IMR-90 (cell line): ENCODE measurements around the gene CAST. TPM values are rescaled to one million over a fixed set of nuclear protein-coding genes. Genes with fewer than 3 reads are reported as not detected.

ENCODE experiments used
- ATAC-seq: fragments of 200-7000 bp; cut with Tn5 transposase; 2 replicates; pipeline ENCODE4 v1.9.1; 2020; ENCODE audit warnings: low read depth, mild to moderate bottlenecking, moderate library complexity
- BruUV-seq: library from RNA; stranded (reverse); fragments of 400-500 nt; replicated peaks from 2 replicates; lab custom pipeline; 2021; lab: Mats Ljungman, UMichigan
- CTCF ChIA-PET: fragments of 300-600 bp; formaldehyde crosslinking; extraction: SDS; loops from one replicate; lab custom pipeline; 2021; ENCODE audit warnings: antibody characterized with exemption; lab: Yijun Ruan, JAX
- POLR2A ChIA-PET: fragments of 300-600 bp; sonication (Branson Sonifier 250); formaldehyde crosslinking; loops from one replicate; lab custom pipeline; 2022; ENCODE audit warnings: antibody characterized with exemption; ENCODE audit not compliant: unreplicated experiment; lab: Charles Lee
- DNase-seq: peaks from one replicate; pipeline ENCODE4 v3.0.0; 2013
- H2AFZ ChIP-seq: replicated peaks from 2 replicates; pipeline ENCODE3; 2013; ENCODE audit warnings: low read length, mild to moderate bottlenecking; ENCODE audit not compliant: poor library complexity
- H2AK5ac ChIP-seq: 2 replicates; pipeline ENCODE4 v1.6.1; 2013; ENCODE audit warnings: low read depth, low read length, inconsistent platforms
- H2AK9ac ChIP-seq: replicated peaks from 2 replicates; pipeline ENCODE3; 2013; ENCODE audit warnings: mild to moderate bottlenecking, low read depth, low read length, moderate library complexity; ENCODE audit not compliant: poor library complexity
- H2BK120ac ChIP-seq: 2 replicates; pipeline ENCODE4 v1.6.1; 2013; ENCODE audit warnings: low read depth, low read length, inconsistent platforms
- H2BK15ac ChIP-seq: 3 replicates; pipeline ENCODE4 v1.6.1; 2013; ENCODE audit warnings: low read depth, low read length, inconsistent platforms
- H2BK20ac ChIP-seq: 2 replicates; pipeline ENCODE4 v1.6.1; 2013; ENCODE audit warnings: low read depth, mild to moderate bottlenecking, inconsistent platforms, low read length, moderate library complexity
- H2BK5ac ChIP-seq: 2 replicates; pipeline ENCODE4 v1.6.1; 2013; ENCODE audit warnings: mild to moderate bottlenecking, low read depth, low read length, inconsistent platforms; ENCODE audit not compliant: poor library complexity, severe bottlenecking
- H3K14ac ChIP-seq: replicated peaks from 2 replicates; pipeline ENCODE4 v1.6.1; 2013; ENCODE audit warnings: low read depth, low read length, inconsistent platforms
- H3K18ac ChIP-seq: 2 replicates; pipeline ENCODE4 v1.6.1; 2013; ENCODE audit warnings: low read depth, low read length, control low read depth
- H3K23ac ChIP-seq: 2 replicates; pipeline ENCODE4 v1.6.1; 2013; ENCODE audit warnings: low read depth, low read length, inconsistent platforms
- H3K27ac ChIP-seq: 2 replicates; pipeline ENCODE4 v1.5.1; 2013; ENCODE audit warnings: mild to moderate bottlenecking, control low read depth, low read length; ENCODE audit not compliant: insufficient read depth
- H3K27me3 ChIP-seq: 2 replicates; pipeline ENCODE4 v1.6.1; 2013; ENCODE audit warnings: low read length; ENCODE audit not compliant: control insufficient read depth, insufficient read depth
- H3K36me3 ChIP-seq: 2 replicates; pipeline ENCODE4 v1.6.1; 2013; ENCODE audit warnings: low read length, mixed read lengths; ENCODE audit not compliant: control insufficient read depth, insufficient read depth
- H3K4ac ChIP-seq: 2 replicates; pipeline ENCODE4 v1.6.1; 2013; ENCODE audit warnings: low read depth, low read length, inconsistent platforms
- H3K4me1 ChIP-seq: 2 replicates; pipeline ENCODE4 v1.6.1; 2013; ENCODE audit warnings: low read length, mixed read lengths; ENCODE audit not compliant: control insufficient read depth, insufficient read depth
- H3K4me2 ChIP-seq: 2 replicates; pipeline ENCODE4 v1.6.1; 2013; ENCODE audit warnings: low read depth, mild to moderate bottlenecking, control low read depth, low read length, moderate library complexity
- H3K4me3 ChIP-seq: 2 replicates; pipeline ENCODE4 v1.5.1; 2013; ENCODE audit warnings: low read depth, mild to moderate bottlenecking, control low read depth, low read length, moderate library complexity; ENCODE audit not compliant: insufficient read depth
- H3K56ac ChIP-seq: 2 replicates; pipeline ENCODE4 v1.6.1; 2013; ENCODE audit warnings: low read length, inconsistent platforms; ENCODE audit not compliant: insufficient read depth; ENCODE audit errors: extremely low read depth
- H3K79me1 ChIP-seq, 2 experiments: 2 replicates each; pipeline ENCODE4 v1.6.1; 2013; ENCODE audit warnings: low read length in 2 of 2, inconsistent platforms in 1 of 2, low read depth in 1 of 2
- H3K9ac ChIP-seq: 2 replicates; pipeline ENCODE4 v1.6.1; 2013; ENCODE audit warnings: low read depth, low read length, control low read depth
- H3K9me1 ChIP-seq: 2 replicates; pipeline ENCODE4 v1.6.1; 2013; ENCODE audit warnings: low read length, inconsistent platforms; ENCODE audit not compliant: insufficient read depth
- H3K9me3 ChIP-seq: 2 replicates; pipeline ENCODE4 v1.6.1; 2013; ENCODE audit warnings: low read length; ENCODE audit not compliant: control insufficient read depth, insufficient read depth
- H4K20me1 ChIP-seq: 2 replicates; pipeline ENCODE4 v1.6.1; 2013; ENCODE audit warnings: low read length, inconsistent platforms; ENCODE audit not compliant: insufficient read depth
- H4K5ac ChIP-seq: 2 replicates; pipeline ENCODE4 v1.6.1; 2013; ENCODE audit warnings: mild to moderate bottlenecking, low read depth, low read length, control low read depth
- H4K8ac ChIP-seq, 2 experiments: 2 replicates each; pipeline ENCODE4 v1.6.1; 2013; ENCODE audit warnings: low read depth in 2 of 2, low read length in 2 of 2, control low read depth in 1 of 2, inconsistent platforms in 1 of 2
- H4K91ac ChIP-seq: 2 replicates; pipeline ENCODE4 v1.6.1; 2013; ENCODE audit warnings: low read depth, low read length, inconsistent platforms; ENCODE audit not compliant: insufficient read depth
- CEBPB ChIP-seq: IDR thresholded peaks from 2 replicates; pipeline ENCODE4 v1.6.1; 2012; ENCODE audit warnings: low read depth, low read length, improper control_type of control experiment
- MAFK ChIP-seq: IDR thresholded peaks from 2 replicates; pipeline ENCODE4 v1.6.1; 2012; ENCODE audit warnings: low read depth, low read length, improper control_type of control experiment
- RAD21 ChIP-seq: IDR thresholded peaks from 2 replicates; pipeline ENCODE4 v1.6.1; 2012; ENCODE audit warnings: low read length, improper control_type of control experiment
- WGBS, 2 experiments: methylation state at CpG; one replicate each; pipeline versions ENCODE4 v1.1.5 to v1.1.7; 2013; ENCODE audit warnings: missing lambda C conversion rate in 2 of 2; ENCODE audit not compliant: insufficient read length in 1 of 2; ENCODE audit errors: extremely low coverage in 2 of 2; 5-methylcytosine and 5-hydroxymethylcytosine counted together
- dilution Hi-C: fragments of 300-500 bp; cut with HindIII; formaldehyde crosslinking; loops from one replicate; pipeline ENCODE4 v1.14.3; 2018; ENCODE audit warnings: low sequenced_read_pairs; ENCODE audit not compliant: unreplicated experiment
- in situ Hi-C: fragments of 300-500 bp; cut with MboI; formaldehyde crosslinking; loops from 3 replicates; pipeline ENCODE4 v1.14.3; 2019; ENCODE audit warnings: low sequenced_read_pairs, inconsistent platforms, mixed read lengths
- intact Hi-C: fragments of 100-400 bp; cut with micrococcal nuclease; formaldehyde crosslinking; loops from 2 replicates; pipeline ENCODE4 v1.10.0; 2022
- polyA plus RNA-seq, 3 experiments: library from polyadenylated mRNA; depleted of rRNA; stranded (reverse); fragments of >200 nt; gene quantifications; 2 replicates each; pipeline ENCODE4 v1.2.3, GENCODE V29; 2012; ENCODE audit warnings: low replicate concordance in 1 of 3
- total RNA-seq: library from RNA; depleted of rRNA; stranded (reverse); fragments of >200 nt; gene quantifications from 2 replicates; pipeline ENCODE4 v1.2.3, GENCODE V29; 2012
- TF ChIP-seq, protein P1 (sequence below): fragments of 150-350 bp; IDR thresholded peaks from 2 replicates; pipeline ENCODE4 v1.6.1; 2017; ENCODE audit warnings: mild to moderate bottlenecking, antibody characterized with exemption, low read length, low read depth
- TF ChIP-seq, protein P2 (sequence below): conservative IDR thresholded peaks from 2 replicates; pipeline ENCODE4 v1.5.1; 2012; ENCODE audit warnings: mild to moderate bottlenecking, low read depth, low read length, improper control_type of control experiment

CAST gene
- total and polyA plus RNA-seq, 2 of the 4 experiments (the other 2 are of a cell fraction), result 91.3 to 128 TPM

DNA sequence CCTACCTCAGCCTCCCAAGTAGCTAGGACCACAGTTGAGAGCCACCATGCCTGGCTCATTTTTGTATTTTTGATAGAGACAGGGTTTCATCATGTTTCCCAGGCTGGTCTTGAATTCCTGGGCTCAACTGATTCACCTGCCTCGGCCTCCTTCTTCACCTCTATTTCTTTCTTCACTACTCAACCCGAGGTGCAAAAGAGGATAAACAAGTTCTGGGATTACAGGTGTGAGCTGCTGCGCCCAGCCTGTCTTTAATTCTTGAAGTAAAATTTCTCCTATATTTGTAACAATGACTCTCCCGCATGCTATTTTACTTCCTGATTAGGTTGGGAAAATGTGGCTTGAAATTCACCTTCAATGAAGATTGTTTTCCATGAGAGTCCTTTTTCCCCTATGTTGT is 46.4 kb downstream of the CAST start:
- intact Hi-C loops (no loop called here), in situ Hi-C loops (no loop called here), dilution Hi-C loops (no loop called here)
- Histone ChIP-seq H2BK5ac (no peak overlapping the region), H4K8ac (no peak overlapping the region), H3K18ac (no peak overlapping the region), H2AK9ac (no peak overlapping the region), H2BK120ac (no peak overlapping the region), H3K4me2 (no peak overlapping the region), H2BK20ac (no peak overlapping the region), H3K36me3 (no peaks in the 10 kb centered on the region), H4K91ac (no peak overlapping the region), H3K9me1 (peaks cover 11% of the 10 kb centered on the region; the same call in 1 of the 2 replicates), H3K9ac (no peak overlapping the region; the same call in 1 of the 2 replicates), H2BK15ac (no peak overlapping the region), H3K14ac (no peak overlapping the region), H2AFZ (no peak overlapping the region), H3K27me3 (no peaks in the 10 kb centered on the region), H2AK5ac (no peak overlapping the region), H3K4me1 (peaks cover 15% of the 10 kb centered on the region), H4K20me1 (peaks cover 43% of the 10 kb centered on the region; the same call in 1 of the 2 replicates), H3K79me1 (peaks cover 29 to 77% of the 10 kb centered on the region in 2 experiments), H3K4ac (no peak overlapping the region), H4K5ac (no peak overlapping the region), H3K9me3 (no peaks in the 10 kb centered on the region), H3K23ac (no peak overlapping the region), H3K4me3 (no peak overlapping the region), H3K56ac (no peak overlapping the region), H3K27ac (no peak overlapping the region)
- no TSS peak for BruUV-seq
- no CpG with 5 or more reads among the region's 4 CpGs for WGBS, 2 experiments
- ChIA-PET POLR2A (no interaction called here), CTCF (interaction anchor here (0.7 kb wide), 1 partner anchor 94 kb away, joined by 4 read pairs; no protein-coding TSS in a partner anchor)
- ATAC-seq (no peak), DNase-seq (no peak)
- TF ChIP-seq, protein P1, sequence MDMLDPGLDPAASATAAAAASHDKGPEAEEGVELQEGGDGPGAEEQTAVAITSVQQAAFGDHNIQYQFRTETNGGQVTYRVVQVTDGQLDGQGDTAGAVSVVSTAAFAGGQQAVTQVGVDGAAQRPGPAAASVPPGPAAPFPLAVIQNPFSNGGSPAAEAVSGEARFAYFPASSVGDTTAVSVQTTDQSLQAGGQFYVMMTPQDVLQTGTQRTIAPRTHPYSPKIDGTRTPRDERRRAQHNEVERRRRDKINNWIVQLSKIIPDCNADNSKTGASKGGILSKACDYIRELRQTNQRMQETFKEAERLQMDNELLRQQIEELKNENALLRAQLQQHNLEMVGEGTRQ, result no peak
- no peak for TF ChIP-seq RAD21
- TF ChIP-seq MAFK, result no peak
- TF ChIP-seq, protein P2, sequence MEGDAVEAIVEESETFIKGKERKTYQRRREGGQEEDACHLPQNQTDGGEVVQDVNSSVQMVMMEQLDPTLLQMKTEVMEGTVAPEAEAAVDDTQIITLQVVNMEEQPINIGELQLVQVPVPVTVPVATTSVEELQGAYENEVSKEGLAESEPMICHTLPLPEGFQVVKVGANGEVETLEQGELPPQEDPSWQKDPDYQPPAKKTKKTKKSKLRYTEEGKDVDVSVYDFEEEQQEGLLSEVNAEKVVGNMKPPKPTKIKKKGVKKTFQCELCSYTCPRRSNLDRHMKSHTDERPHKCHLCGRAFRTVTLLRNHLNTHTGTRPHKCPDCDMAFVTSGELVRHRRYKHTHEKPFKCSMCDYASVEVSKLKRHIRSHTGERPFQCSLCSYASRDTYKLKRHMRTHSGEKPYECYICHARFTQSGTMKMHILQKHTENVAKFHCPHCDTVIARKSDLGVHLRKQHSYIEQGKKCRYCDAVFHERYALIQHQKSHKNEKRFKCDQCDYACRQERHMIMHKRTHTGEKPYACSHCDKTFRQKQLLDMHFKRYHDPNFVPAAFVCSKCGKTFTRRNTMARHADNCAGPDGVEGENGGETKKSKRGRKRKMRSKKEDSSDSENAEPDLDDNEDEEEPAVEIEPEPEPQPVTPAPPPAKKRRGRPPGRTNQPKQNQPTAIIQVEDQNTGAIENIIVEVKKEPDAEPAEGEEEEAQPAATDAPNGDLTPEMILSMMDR, result no peak
- TF ChIP-seq CEBPB, result no peak
